HepG2 (cell line): ENCODE results near the gene SULT1E1. TPM values are rescaled to one million over a fixed set of nuclear protein-coding genes. Genes with fewer than 3 reads are reported as not detected.

Experiments
- CBFB ChIP-seq: sonication (generic); formaldehyde crosslinking; IDR thresholded peaks from 2 replicates; pipeline ENCODE4 v1.4.0; 2020; ENCODE audit warnings: missing genetic modification reagents
- DR1 ChIP-seq: sonication (generic); formaldehyde crosslinking; IDR thresholded peaks from 2 replicates; pipeline ENCODE4 v1.8.0; 2021; ENCODE audit warnings: mild to moderate bottlenecking, missing genetic modification reagents, inconsistent platforms
- KDM2A ChIP-seq: sonication (generic); formaldehyde crosslinking; IDR thresholded peaks from 2 replicates; pipeline ENCODE4 v1.4.0; 2020; ENCODE audit warnings: low read depth, missing genetic modification reagents, borderline replicate concordance
- MEIS2 ChIP-seq: sonication (generic); formaldehyde crosslinking; IDR thresholded peaks from 2 replicates; pipeline ENCODE4 v1.9.0; 2021; ENCODE audit warnings: mild to moderate bottlenecking, missing genetic modification reagents
- MLX ChIP-seq: IDR thresholded peaks from 2 replicates; pipeline ENCODE4 v1.6.1; 2016
- PRDM15 ChIP-seq: sonication (generic); formaldehyde crosslinking; IDR thresholded peaks from 2 replicates; pipeline ENCODE4 v1.4.0; 2020; ENCODE audit warnings: missing genetic modification reagents
- SNRNP70 ChIP-seq: fragments of 200-400 bp; formaldehyde crosslinking; IDR thresholded peaks from 2 replicates; pipeline ENCODE4 v1.6.1; 2017; ENCODE audit warnings: mild to moderate bottlenecking, low read depth, low read length, moderate library complexity
- SP2 ChIP-seq: sonication (generic); formaldehyde crosslinking; IDR thresholded peaks from 2 replicates; pipeline ENCODE4 v1.5.1; 2020; ENCODE audit warnings: mild to moderate bottlenecking, missing genetic modification reagents
- TSC22D2 ChIP-seq: sonication (generic); formaldehyde crosslinking; IDR thresholded peaks from 2 replicates; pipeline ENCODE4 v1.5.1; 2020; ENCODE audit warnings: missing genetic modification reagents, mild to moderate bottlenecking, borderline replicate concordance
- ZGPAT ChIP-seq: IDR thresholded peaks from 2 replicates; pipeline ENCODE4 v1.6.1; 2016; ENCODE audit warnings: mild to moderate bottlenecking
- ZNF503 ChIP-seq: sonication (generic); formaldehyde crosslinking; IDR thresholded peaks from 2 replicates; pipeline ENCODE4 v1.4.0; 2020; ENCODE audit warnings: missing genetic modification reagents
- ZNF713 ChIP-seq: sonication (generic); formaldehyde crosslinking; IDR thresholded peaks from 2 replicates; pipeline ENCODE4 v1.4.0; 2020; ENCODE audit warnings: mild to moderate bottlenecking, missing genetic modification reagents
- ZNF780A ChIP-seq: sonication (generic); formaldehyde crosslinking; IDR thresholded peaks from 2 replicates; pipeline ENCODE4 v1.8.0; 2022; ENCODE audit warnings: mild to moderate bottlenecking, missing genetic modification reagents, moderate library complexity
- polyA plus RNA-seq, 8 experiments: library from polyadenylated mRNA; depleted of rRNA in 3 of 8; stranded (reverse) in 7 of 8; unstranded in 1 of 8; fragments of >200 nt; fragmentation: Illumina TruSeq in 4 of 8; extraction: Trizol in 4 of 8; gene quantifications; 2 replicates each; pipeline versions ENCODE4 v1.2.1 to v1.2.3, GENCODE V29; 2011 to 2016; ENCODE audit warnings: low read depth in 4 of 8, missing spikeins in 1 of 8, mixed read lengths in 1 of 8; ENCODE audit not compliant: insufficient read depth in 1 of 8
- total RNA-seq, 5 experiments: library from RNA; depleted of rRNA; stranded (reverse); fragments of >200 nt; fragmentation: Illumina TruSeq; extraction: Trizol; gene quantifications; 2 replicates each; pipeline ENCODE4 v1.2.3, GENCODE V29; 2016; ENCODE audit warnings: low read depth in 1 of 5
- TF ChIP-seq, protein P1 (sequence below): IDR thresholded peaks from 2 replicates; pipeline ENCODE4 v1.6.1; 2012; ENCODE audit warnings: inconsistent platforms
- TF ChIP-seq, protein P2 (sequence below): sonication (generic); formaldehyde crosslinking; IDR thresholded peaks from 2 replicates; pipeline ENCODE4 v1.4.0; 2020; ENCODE audit warnings: missing genetic modification reagents

Gene SULT1E1
- total and polyA plus RNA-seq, 2 of the 13 experiments (the other 11 are each of a cell fraction or from before 2014, with no cell fraction given): 1.7 to 3.9 TPM

- TF ChIP-seq ZNF503: peak; percentile 88
- TF ChIP-seq, protein P1, sequence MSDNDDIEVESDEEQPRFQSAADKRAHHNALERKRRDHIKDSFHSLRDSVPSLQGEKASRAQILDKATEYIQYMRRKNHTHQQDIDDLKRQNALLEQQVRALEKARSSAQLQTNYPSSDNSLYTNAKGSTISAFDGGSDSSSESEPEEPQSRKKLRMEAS: peak; percentile 72; the same call in 1 of the 2 replicates
- TF ChIP-seq MLX (CRISPR knock-in tag): peak; percentile 68; the same call in 1 of the 2 replicates
- no peak for TF ChIP-seq KDM2A (CRISPR knock-in tag)
- no peak for TF ChIP-seq ZNF780A (CRISPR knock-in tag)
- TF ChIP-seq SNRNP70: no peak
- no peak for TF ChIP-seq DR1 (CRISPR knock-in tag)
- TF ChIP-seq ZNF713 (CRISPR knock-in tag): no peak
- TF ChIP-seq MEIS2 (CRISPR knock-in tag): no peak
- TF ChIP-seq CBFB (CRISPR knock-in tag): peak; percentile 60; the same call in 1 of the 2 replicates
- peak; percentile 35; the same call in 1 of the 2 replicates for TF ChIP-seq TSC22D2 (CRISPR knock-in tag)
- no peak for TF ChIP-seq PRDM15 (CRISPR knock-in tag)
- peak; percentile 93 for TF ChIP-seq ZGPAT (CRISPR knock-in tag)
- TF ChIP-seq, protein P2, sequence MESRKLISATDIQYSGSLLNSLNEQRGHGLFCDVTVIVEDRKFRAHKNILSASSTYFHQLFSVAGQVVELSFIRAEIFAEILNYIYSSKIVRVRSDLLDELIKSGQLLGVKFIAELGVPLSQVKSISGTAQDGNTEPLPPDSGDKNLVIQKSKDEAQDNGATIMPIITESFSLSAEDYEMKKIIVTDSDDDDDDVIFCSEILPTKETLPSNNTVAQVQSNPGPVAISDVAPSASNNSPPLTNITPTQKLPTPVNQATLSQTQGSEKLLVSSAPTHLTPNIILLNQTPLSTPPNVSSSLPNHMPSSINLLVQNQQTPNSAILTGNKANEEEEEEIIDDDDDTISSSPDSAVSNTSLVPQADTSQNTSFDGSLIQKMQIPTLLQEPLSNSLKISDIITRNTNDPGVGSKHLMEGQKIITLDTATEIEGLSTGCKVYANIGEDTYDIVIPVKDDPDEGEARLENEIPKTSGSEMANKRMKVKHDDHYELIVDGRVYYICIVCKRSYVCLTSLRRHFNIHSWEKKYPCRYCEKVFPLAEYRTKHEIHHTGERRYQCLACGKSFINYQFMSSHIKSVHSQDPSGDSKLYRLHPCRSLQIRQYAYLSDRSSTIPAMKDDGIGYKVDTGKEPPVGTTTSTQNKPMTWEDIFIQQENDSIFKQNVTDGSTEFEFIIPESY (CRISPR knock-in tag): peak; percentile 56; the same call in 1 of the 2 replicates
- TF ChIP-seq SP2: no peak
These were observed 36.3 kb downstream of the SULT1E1 start (continued) for GRCh38 chr4:69823481-69824186.
